Stimulated activated CD4-positive, alpha-beta T cell treated with anti-CD3 and anti-CD28 coated beads, Interleukin-12 subunit alpha, Interleukin-12 subunit beta, amount 100 ng/mL, for 48 hours (primary cell): Measurements from ENCODE around the gene MRI1.
"Not testable (repeated sequence)": the region's sequence is repeated elsewhere in the genome, so short reads cannot be mapped to it uniquely, and the experiment has no call there.

Experiments
- DNase-seq, 3 donors: peaks; one replicate each; pipeline ENCODE4 v3.0.0-alpha.2; 2020; ENCODE audit warnings: low read depth in 2 of 3, low spot score in 1 of 3

MRI1 gene

GRCh38 chr19:13793317-13793716 is 29.0 kb downstream of the MRI1 start:
- not testable (repeated sequence) for DNase-seq

- no peak for DNase-seq
These were observed 30.1 kb downstream of the MRI1 start for GRCh38 chr19:13794398-13794756.

GRCh38 chr19:13794757-13795589 is 30.7 kb downstream of the MRI1 start, which contains the start of gene ZSWIM4:
ZSWIM4 (plus strand) TSS chr19:13795443; CDS start chr19:13795649, 206 bp downstream.
- DNase-seq, result peak; percentile 90 to 96 (median 95)

GRCh38 chr19:13795595-13796300 is 31.4 kb downstream of the MRI1 start:
- no peak for DNase-seq

- no peak for DNase-seq
These were observed 32.2 kb downstream of the MRI1 start for GRCh38 chr19:13796301-13797057.

- no peak for DNase-seq
These were observed 32.7 kb downstream of the MRI1 start for GRCh38 chr19:13797058-13797440.

- DNase-seq, result no peak
These were observed 33.5 kb downstream of the MRI1 start for GRCh38 chr19:13797870-13798269.

- no peak for DNase-seq
These were observed 35.3 kb downstream of the MRI1 start for GRCh38 chr19:13799669-13800068.

GRCh38 chr19:13803038-13803437 is 38.7 kb downstream of the MRI1 start:
- no peak for DNase-seq

- no peak for DNase-seq
These were observed 40.7 kb downstream of the MRI1 start for GRCh38 chr19:13804830-13805683.

GRCh38 chr19:13806728-13807127 is 42.4 kb downstream of the MRI1 start:
- no peak for DNase-seq

GRCh38 chr19:13807421-13808021 is 43.2 kb downstream of the MRI1 start:
- no peak for DNase-seq

GRCh38 chr19:13808856-13809255 is 44.5 kb downstream of the MRI1 start:
- no peak for DNase-seq

- no peak for DNase-seq
These were observed 48.2 kb downstream of the MRI1 start for GRCh38 chr19:13812544-13812943.

- DNase-seq, result no peak
These were observed 48.8 kb downstream of the MRI1 start for GRCh38 chr19:13813147-13813546.

GRCh38 chr19:13814550-13814949 is 50.2 kb downstream of the MRI1 start:
- no peak for DNase-seq

GRCh38 chr19:13817018-13817614 is 52.8 kb downstream of the MRI1 start:
- no peak for DNase-seq

- DNase-seq, result no peak
These were observed 53.5 kb downstream of the MRI1 start for GRCh38 chr19:13817615-13818371.

- DNase-seq, result no peak
These were observed 54.9 kb downstream of the MRI1 start for GRCh38 chr19:13819238-13819637.
